Upper lobe of right lung (tissue), 1 donor: ENCODE measurements around the gene NDUFB6. TPM values are rescaled to one million over a fixed set of nuclear protein-coding genes. Genes with fewer than 3 reads are reported as not detected.

Experiments
- ATAC-seq: fragments of 200-7000 bp; cut with Tn5 transposase; one replicate; pipeline ENCODE4 v1.9.1; 2020; ENCODE audit warnings: mild to moderate bottlenecking, moderate library complexity
- DNase-seq: peaks from one replicate; pipeline ENCODE4 v3.0.0-alpha.2; 2020
- H3K27ac ChIP-seq: fragments of 200-600 bp; one replicate; pipeline ENCODE4 v1.8.0; 2022
- H3K27me3 ChIP-seq: fragments of 200-600 bp; one replicate; pipeline ENCODE4 v1.8.0; 2022; ENCODE audit warnings: mild to moderate bottlenecking
- H3K36me3 ChIP-seq: fragments of 200-600 bp; one replicate; pipeline ENCODE4 v1.8.0; 2022
- H3K4me1 ChIP-seq: fragments of 200-600 bp; one replicate; pipeline ENCODE4 v1.8.0; 2022
- H3K4me3 ChIP-seq: fragments of 200-600 bp; one replicate; pipeline ENCODE4 v1.8.0; 2022; ENCODE audit warnings: mild to moderate bottlenecking
- H3K9me3 ChIP-seq: fragments of 200-600 bp; one replicate; pipeline ENCODE4 v1.8.0; 2022
- intact Hi-C: fragments of 100-400 bp; cut with DNase I; formaldehyde crosslinking; loops from one replicate; pipeline ENCODE4 v1.11.0; 2022
- total RNA-seq: library from RNA; stranded (reverse); fragmentation: NEBNext Ultra II Directional; extraction: Animal tissue kit (Norgen Biotek cat#: 25700); gene quantifications from one replicate; pipeline ENCODE4 v1.2.1, GENCODE V29; 2021
- TF ChIP-seq, protein P1 (sequence below): fragments of 200-600 bp; IDR thresholded peaks from one replicate; pipeline ENCODE4 v1.8.0; 2022; ENCODE audit warnings: antibody characterized with exemption
- donor health status: DM: no; HTN: yes; CAD: no; lungs with severe emphysema.

NDUFB6 gene
- total RNA-seq, 1 donor from 2014 or later: 38.2 TPM

DNA sequence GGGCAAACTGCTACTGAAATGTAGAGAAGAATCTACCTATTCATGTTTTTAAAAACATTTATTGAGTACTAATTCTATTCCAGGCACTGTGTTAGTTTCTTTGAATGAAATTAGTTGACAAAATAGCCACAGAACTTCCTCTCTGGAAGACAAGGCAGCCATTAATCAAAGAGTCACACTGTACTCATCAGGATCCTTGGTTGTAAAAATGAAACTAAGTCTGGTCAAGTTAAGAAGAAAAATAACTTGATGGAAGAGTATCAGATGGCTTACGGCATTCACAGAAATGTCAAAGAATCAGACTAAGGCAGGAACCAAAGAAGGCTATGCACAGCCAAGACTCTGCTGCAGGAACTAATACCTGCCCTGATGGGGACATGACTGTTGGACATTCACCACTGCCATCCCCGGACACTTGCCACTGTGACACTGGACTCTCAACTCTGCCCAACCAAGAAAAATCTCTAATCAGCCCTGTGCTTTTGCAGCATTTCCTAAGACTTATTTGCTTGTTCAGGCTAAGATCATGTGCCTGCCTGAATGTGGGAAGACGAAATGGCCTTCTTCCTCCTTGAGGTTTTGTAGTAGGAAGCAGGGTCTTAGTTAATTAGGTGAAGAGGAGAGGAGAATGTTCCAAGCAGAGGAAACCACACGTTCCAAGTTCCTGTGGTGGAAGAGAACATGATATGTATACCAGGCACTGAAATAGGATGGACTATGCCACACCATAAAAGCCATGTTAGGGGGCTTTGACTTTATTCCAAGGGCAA, 23.3 kb upstream of the NDUFB6 start:
- Histone ChIP-seq H3K27ac (no peak overlapping the region), H3K4me3 (no peak overlapping the region), H3K36me3 (no peaks in the 10 kb centered on the region), H3K9me3 (no peaks in the 10 kb centered on the region), H3K27me3 (no peaks in the 10 kb centered on the region), H3K4me1 (no peaks in the 10 kb centered on the region)
- no peak for DNase-seq
- ATAC-seq: peak; percentile 93
- TF ChIP-seq, protein P1, sequence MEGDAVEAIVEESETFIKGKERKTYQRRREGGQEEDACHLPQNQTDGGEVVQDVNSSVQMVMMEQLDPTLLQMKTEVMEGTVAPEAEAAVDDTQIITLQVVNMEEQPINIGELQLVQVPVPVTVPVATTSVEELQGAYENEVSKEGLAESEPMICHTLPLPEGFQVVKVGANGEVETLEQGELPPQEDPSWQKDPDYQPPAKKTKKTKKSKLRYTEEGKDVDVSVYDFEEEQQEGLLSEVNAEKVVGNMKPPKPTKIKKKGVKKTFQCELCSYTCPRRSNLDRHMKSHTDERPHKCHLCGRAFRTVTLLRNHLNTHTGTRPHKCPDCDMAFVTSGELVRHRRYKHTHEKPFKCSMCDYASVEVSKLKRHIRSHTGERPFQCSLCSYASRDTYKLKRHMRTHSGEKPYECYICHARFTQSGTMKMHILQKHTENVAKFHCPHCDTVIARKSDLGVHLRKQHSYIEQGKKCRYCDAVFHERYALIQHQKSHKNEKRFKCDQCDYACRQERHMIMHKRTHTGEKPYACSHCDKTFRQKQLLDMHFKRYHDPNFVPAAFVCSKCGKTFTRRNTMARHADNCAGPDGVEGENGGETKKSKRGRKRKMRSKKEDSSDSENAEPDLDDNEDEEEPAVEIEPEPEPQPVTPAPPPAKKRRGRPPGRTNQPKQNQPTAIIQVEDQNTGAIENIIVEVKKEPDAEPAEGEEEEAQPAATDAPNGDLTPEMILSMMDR: no peak
- intact Hi-C loops: no loop called here

DNA sequence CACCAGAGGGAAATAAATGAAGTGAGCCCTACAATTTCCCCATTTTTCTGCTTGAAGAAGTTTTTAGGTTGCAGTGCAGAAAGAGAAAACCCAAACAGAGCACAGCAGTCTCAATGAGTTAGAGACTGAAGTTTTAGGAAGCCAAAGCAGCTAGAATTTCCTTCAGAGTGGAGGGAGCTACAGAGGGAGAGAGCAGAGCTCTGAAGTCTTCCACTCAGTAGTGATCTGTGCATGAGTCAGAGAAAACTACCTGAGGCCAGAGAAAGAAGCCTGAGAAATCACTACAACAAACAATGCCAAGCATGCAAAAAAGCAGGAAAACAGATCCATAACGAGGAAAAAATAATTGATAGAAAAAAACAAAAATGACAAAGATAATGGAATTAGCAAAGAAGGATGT, 17.9 kb upstream of the NDUFB6 start:
- Histone ChIP-seq H3K9me3 (no peaks in the 10 kb centered on the region), H3K4me1 (no peaks in the 10 kb centered on the region), H3K27me3 (no peaks in the 10 kb centered on the region), H3K4me3 (no peak overlapping the region), H3K36me3 (no peaks in the 10 kb centered on the region), H3K27ac (no peak overlapping the region)
- TF ChIP-seq, protein P1: no peak
- intact Hi-C loops: no loop called here
- ATAC-seq (no peak), DNase-seq (no peak)

DNA sequence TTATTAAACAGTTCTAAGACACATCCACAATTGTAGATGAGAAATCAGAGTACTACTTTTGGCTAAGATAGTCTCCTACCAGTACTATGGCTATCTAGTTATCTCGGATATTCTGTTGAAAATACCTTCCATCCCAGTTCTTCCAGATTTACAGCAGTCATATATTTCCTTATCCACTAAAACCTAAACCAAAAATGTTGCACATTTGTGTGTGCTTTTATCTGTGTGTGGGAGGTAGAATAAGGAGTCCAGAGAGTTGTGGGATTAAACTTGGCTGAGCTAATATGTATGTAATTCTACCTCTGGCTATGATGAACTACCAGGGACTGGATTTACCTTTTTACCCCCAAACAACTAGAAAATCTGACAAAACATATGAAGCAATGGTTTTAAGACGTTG, 17.5 kb upstream of the NDUFB6 start:
- no peak for ATAC-seq

DNA sequence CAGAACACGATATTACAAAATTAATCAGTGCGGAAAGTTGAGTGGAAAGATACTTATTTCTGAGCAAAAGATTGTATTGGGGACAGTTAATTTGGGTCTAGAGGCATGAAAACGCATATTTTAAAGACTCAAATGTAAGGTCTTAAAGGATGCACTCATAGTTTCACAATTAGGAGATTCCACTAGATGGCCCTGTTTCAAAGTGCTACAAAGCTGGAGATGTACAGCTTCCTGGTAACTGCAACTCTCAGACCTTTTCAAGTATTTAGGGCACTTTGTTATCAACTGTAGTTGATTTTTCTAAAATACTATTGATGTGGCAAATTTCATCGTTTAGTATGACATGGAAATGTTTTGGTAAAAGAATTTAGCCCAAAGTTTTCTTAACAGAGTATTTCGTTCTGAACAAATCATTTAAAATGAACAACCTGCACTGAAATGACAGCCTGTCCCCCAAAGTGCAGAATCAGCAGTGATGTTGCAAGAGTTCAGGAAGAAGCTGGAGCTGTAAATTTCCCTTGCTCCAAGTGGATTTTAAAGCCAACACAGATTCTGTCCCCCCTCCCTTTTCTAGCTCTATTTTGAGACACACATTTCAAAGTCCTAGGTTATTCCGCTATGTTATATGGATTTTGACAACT, 16.2 kb upstream of the NDUFB6 start:
- H3K27me3 ChIP-seq: no peaks in the 10 kb centered on the region
- no peaks in the 10 kb centered on the region for H3K36me3 ChIP-seq
- intact Hi-C loops: no loop called here
- TF ChIP-seq, protein P1: peak; percentile 45
- ATAC-seq (peak; percentile 68), DNase-seq (no peak)
- H3K9me3 ChIP-seq: no peaks in the 10 kb centered on the region
- H3K4me3 ChIP-seq: no peak overlapping the region
- no peaks in the 10 kb centered on the region for H3K4me1 ChIP-seq
- no peak overlapping the region for H3K27ac ChIP-seq

More for the DNA sequence above, 17.5 kb upstream of the NDUFB6 start:
- no peaks in the 10 kb centered on the region for H3K27me3 ChIP-seq
- DNase-seq: no peak
- no peaks in the 10 kb centered on the region for H3K4me1 ChIP-seq
- no peak overlapping the region for H3K4me3 ChIP-seq
- no peaks in the 10 kb centered on the region for H3K36me3 ChIP-seq
- TF ChIP-seq, protein P1: no peak
- no peak overlapping the region for H3K27ac ChIP-seq
- intact Hi-C loops: no loop called here
- H3K9me3 ChIP-seq: no peaks in the 10 kb centered on the region

DNA sequence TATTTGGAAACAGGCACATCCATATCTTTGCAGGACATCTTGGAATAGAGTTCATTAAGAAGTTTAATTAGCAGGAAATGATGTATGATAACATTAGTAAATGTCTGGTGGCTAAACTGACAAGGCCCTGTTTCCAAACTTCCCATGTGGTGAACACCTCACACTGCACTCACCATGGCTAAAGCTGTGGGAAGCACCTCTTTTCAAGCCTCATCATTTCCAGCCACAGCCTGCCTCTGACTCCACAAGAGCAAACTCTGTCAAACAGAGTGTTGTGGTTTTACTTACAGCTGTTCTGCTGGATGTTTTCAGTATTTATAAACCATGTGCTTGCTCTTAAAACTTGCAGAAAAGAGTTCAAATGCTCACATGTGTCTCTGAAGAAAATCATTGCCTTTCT, 14.9 kb upstream of the NDUFB6 start:
- ATAC-seq: no peak
- H3K27ac ChIP-seq: no peak overlapping the region
- H3K9me3 ChIP-seq: no peaks in the 10 kb centered on the region
- DNase-seq: no peak
- H3K27me3 ChIP-seq: no peaks in the 10 kb centered on the region
- H3K4me3 ChIP-seq: no peak overlapping the region
- TF ChIP-seq, protein P1: no peak
- intact Hi-C loops: no loop called here
- no peaks in the 10 kb centered on the region for H3K36me3 ChIP-seq
- no peaks in the 10 kb centered on the region for H3K4me1 ChIP-seq
